NCI-H2081 treated with DMSO at 0.1 percent for 48 hours (cell line): Measurements from ENCODE around the gene CC2D1A.
"Not testable (repeated sequence)": the region's sequence is repeated elsewhere in the genome, so short reads cannot be mapped to it uniquely, and the experiment has no call there.

Experiments
- DNase-seq: peaks from one replicate; lab custom pipeline; 2025; lab: John Stamatoyannopoulos, UW

Gene CC2D1A

DNA sequence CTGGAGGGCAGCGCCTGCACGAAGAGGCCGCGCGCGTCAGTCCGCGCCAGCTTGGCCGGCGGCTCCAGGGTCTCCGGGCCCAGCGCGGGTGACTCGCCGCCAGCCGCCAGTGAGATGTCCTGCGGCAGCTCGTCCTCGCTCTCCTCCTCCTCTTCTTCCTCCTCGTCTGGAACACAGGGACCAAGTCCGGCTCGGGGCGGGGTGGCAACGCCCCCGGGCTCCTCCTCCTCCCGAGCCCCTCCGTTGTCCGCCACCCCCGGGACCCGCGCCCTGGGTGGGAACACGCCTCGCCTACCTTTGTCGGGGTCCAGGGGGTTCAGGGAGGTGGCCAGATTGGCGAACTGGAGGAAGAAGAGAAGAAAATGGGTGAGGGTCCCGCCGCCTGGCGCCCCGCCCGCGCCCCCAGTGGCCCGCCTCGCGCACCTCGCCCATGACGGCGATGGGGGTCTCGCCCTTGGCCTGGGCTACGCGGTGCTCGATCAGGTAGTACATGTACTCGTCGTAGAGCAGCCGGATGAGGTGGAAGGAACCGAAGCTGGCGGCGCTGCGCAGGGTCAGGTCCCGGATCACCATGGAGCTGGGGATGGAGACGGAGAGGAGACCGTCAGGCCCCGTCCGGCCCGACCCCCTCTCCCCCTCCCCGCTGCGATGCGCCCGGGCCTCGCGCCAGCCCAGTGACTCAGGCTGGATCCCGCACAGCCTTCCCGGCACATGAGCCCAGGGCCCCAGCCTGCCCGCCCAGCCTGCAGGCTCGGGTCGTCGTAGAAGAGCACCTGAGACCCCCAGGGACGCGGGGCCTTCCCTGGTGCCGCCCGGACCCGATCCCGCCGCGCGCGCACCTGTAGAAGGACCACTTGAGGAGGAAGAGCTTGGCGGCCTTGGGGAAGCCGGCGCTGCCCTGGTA, 57.0 kb downstream of the CC2D1A start:
- DNase-seq, result no peak

DNA sequence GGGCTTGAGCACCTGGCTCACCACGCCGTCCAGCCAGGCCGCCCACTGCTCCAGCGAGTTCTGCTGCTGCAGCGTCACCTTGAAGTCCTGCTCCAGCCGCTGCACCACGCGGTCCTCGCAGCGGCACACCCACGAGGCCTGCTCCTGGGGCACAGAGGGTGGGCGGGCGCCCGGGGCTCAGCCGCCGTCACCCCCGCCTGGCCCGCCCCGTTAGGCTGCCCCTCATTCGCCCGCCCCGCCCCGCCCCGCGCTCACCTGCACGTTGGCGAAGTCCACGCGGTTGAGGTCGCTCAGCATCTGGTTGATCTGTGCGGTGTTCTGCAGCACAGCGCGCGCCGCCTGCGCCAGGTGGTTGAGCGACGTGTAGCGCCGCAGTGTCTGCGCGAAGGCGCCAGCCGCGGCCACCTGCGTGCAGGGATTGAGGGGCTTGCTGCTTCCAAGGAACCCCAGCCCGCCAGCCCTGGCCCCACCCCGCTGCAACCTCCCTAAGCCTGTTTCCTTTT, 57.7 kb downstream of the CC2D1A start:
- no peak for DNase-seq

- DNase-seq, result no peak
Measured at GRCh38 chr19:13964776-13965175, 58.8 kb downstream of the CC2D1A start.

DNA sequence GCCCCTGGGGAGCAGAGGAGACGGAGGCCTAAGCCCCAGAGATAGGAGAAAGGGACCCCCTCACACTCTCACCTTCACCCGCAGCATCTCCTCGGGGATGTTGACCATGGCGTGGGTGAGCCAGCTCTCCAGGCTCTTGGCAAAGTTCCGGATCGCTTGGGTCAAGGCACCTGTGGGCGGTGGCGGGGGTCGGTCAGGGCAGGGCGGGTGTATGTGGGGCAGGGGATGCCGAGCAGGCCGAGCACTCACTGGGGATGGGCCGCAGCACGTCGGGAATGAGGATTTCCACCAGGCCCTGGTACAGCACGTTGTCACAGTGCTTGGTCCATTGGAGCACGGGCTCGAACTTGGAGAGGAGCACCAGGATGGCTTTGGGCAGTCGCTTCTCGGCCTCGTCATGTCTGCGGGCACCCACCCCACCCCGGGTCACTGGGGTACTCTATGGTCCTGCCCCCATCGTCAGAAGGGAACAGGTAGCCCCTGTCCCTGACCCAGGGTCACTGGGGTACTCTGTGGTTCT, 59.4 kb downstream of the CC2D1A start:
- no peak for DNase-seq

DNA sequence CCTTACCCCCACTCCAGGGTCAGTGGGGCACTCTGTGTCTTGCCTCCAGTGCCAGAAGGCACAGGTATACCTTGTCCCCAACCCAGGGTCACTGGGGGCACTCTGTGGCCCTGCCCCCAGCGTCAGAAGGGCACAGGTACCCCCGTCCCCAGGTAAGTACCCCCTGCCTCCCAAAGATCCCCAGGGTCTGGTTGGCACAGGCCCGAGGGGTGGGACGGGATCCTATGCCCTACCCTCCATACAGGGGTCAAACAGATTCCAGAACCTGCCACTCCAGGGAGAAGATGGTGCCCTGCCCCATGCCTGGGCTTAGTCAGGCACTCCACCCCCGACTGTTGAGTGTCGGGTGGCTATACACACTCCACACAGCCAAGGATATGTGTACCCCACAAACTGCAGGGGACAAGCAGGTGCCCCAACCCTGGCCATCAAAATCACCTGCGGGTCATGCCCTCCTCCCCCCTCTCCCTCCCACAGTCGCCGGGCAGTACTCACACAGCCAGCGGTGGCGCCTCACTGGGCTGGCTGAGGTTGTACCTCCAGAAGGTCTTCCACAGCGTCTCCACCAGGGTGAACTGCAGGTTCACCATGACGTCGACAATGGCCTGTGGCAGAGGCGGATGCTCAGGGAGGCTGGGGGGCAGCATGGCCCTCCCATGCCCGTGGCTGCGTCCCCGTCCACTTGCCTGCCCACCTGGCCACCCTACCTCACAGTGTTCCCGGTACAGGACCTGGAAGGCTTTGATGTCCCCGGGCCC, 60.1 kb downstream of the CC2D1A start:
- no peak for DNase-seq

DNA sequence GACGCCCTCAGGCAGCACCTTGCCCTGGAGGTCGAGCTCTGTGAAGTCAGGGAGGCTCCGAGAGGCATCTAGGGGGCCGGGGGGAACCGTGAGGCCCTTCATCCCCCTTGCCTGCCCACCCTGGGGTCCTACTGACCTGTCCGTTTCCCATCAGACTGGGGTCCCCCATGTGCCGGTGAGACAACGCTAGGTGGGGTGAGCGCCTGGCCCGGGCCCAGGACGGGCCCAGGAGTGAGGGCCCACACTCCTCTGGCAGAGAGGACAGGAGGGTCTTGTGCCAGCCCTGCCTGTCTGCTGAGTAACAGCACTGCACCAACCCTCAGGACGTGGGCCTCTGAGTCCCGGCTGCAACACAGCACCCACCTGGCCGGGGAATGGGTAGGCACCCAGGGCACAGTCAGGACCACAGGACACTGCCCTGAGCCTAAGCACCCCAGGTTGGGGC, 60.7 kb downstream of the CC2D1A start:
- DNase-seq, result no peak

DNA sequence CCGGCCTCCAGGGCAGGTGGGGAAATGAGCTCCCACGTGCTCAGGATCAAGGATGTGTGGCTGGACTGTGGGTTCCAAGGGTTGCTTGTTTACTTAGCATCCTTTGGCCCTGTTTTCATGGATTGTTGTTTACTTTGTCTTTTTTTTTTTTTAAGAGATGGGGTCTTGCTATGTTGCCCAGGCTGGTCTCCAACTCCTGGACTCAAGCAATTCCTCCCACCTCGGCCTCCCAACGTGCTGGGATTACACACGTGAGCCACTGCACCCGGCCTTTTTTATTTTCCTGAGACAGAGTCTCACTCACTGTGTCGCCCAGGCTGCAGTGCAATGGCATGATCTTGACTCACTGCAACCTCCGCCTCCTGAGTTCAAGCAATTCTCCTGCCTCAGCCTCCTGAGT, 61.2 kb downstream of the CC2D1A start:
- not testable (repeated sequence) for DNase-seq

- DNase-seq, result no peak
Measured at GRCh38 chr19:13968383-13968935, 62.5 kb downstream of the CC2D1A start.

DNA sequence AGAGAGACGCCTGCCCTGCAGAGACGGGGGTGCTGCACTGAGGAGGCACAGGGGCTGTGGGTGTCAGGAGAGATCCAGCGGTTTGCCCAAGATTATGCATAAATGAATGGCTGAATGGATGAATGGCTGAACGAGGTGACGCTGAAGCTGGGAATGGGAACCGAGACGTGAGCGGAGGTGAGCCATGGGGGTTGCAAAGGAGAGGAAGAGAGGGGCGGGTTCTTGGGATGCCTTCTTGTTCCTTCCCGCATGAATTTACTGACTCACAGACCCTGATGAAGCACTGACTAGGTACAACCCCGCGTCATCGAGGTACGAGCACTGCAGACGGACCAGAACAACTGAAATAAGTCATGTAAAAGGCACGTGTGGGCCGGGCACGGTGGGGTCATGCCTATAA, 63.0 kb downstream of the CC2D1A start:
- no peak for DNase-seq

DNA sequence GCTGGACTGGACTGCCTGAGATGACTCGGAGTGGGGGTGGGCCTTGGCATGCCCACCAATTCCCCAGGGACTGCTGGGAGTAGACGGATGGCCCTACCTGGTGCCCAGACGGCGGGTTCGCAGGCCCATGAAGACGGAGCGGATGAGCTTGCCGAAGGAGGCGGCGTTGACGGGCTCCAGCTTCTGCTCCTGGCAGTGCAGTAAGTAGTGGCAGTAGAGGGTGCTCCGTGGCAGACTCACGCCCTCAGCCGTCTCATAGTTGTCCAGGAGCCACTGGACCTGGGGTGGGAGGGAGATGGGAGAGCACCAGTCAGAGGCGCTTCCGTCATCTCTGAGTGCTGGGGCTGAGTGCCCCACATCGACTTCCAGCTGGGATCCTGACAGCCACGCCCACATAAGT, 63.9 kb downstream of the CC2D1A start:
- no peak for DNase-seq

DNA sequence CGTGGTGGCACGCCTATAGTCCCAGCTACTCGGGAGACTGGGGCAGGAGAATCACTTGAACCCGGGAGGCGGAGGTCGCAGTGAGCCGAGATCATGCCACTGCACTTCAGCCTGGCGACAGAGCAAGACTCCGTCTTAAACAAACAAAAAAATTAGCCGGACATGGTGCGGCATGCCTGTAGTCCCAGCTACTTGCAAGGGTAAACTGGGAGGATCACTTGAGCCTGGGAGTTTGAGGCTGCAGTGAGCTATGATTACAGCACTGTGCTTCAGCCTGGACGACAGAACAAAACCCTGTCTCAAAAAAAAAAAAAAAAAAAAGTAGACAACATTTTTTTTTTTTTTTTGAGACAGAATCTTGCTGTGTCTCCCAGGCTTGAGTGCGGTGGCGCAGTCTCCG, 65.9 kb downstream of the CC2D1A start:
- not testable (repeated sequence) for DNase-seq

DNA sequence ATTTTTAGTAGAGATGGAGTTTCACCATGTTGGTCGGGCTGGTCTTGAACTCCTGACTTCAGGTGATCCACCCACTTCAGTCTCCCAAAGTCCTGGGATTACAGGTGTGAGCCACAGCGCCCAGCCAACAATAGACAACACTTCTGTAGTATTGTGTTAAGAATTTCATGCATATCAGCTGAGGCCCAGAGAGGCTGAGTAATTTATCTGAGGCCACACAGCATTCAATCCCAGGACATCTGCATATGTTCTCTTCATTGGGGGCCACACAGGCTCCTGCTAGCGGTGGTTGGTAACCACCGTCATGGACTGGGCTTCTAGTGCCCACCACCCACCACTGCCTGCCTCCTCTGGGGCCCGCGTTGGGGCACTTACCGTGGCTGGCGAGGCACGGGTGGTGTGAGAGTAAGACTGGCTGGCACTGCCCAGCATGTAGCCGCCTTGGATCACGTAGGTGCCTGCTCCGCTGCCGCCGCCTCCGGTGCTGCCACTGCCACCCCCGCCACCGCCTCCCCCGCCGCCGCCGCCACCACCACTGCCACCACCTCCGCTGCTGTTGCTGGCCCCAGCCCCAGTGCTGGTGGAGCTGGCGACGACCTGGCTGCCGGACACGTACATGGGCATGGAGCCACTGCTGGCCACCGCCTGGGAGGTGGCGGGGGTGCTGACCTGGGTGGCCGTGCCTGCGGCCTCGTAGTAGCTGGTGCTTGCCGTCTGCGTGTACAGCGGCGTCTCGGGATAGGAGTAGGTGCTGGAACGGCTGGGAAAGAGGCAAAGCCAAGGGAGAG, 66.6 kb downstream of the CC2D1A start:
- no peak for DNase-seq

DNA sequence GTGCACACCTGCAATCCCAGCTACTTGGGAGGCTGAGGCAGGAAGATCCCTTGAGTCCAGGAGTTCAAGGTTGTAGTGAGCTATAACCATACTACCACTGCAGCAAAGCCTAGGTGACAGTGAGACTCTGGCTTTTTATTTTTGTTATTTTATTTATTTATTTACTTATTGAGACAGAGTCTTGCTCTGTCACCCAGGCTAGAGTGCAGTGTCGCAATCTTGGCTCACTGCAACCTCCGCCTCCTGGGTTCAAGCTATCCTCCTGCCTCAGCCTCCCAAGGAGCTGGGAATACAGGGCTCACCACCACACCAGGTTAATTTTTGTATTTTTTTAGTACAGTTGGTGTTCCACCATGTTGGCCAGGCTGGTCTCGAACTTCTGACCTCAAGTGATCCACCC, 67.5 kb downstream of the CC2D1A start:
- DNase-seq, result not testable (repeated sequence)

DNA sequence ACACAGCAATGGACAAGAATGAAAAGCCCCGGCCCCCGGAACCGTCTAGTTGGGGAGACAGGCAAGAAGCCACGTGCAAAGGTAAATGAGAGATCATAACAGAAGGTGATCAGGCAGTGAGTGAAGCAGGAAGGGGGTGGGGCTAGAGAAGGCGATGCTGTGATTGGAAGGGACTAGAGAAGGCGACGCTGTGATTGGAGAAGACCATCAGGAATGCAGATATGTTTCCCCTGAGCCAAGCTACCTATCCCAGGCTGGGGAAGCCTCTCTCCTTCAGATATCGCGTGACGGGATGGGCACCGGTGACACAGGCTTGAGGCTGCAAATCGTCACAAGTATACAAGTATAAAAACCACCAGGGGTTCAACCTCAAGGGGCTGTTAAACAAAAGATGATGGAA, 68.1 kb downstream of the CC2D1A start:
- DNase-seq, result no peak

GRCh38 chr19:13975870-13976269, 69.9 kb downstream of the CC2D1A start:
- DNase-seq, result no peak

- DNase-seq, result no peak
Measured at GRCh38 chr19:13976446-13976845, 70.4 kb downstream of the CC2D1A start.

GRCh38 chr19:13977803-13978202, 71.8 kb downstream of the CC2D1A start:
- no peak for DNase-seq

DNA sequence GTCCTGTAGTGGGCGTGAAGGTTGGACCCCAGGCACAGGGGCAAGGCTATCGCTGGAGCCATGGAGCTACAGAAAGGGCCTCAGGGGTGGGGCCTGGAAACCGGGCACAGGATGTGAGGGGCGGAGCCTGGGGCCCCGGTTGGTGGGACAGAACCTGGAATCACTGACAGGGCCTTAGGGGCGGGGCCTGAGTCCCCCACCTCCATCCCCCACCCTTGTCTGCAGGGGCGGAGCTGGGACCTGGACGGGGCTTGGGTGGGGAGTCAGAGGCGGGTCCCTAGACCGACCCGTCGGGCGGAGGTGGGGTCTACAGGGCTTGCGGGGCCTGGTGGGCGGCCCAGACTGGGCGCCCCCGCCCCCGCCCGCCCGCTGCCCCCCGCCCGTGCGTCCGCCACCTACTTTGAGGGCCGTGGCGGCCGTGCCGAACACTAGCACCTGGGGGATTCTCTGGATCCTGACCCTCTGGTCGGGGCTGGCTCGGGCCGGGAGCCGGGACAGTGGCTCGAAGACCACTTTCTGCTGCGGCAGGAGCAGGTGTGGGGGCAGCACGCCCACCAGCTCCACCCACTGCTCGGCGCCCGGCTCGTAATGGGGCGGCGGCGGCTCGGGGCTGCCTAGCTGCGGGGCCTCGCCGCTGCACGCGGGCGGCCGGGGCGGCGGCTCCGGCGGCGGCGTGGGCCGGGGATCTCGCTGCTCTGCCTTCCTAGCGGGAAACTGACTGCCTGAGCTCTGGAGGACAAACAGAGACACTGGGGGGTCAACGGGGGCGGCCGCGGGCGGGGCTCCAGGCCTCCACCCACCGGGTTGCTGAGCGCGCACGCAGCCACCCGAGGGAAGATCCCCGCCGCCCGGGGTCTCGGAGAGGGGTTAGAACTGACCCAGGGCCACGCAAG, 72.6 kb downstream of the CC2D1A start:
- DNase-seq, result no peak

- no peak for DNase-seq
Measured at GRCh38 chr19:13979244-13979615, 73.2 kb downstream of the CC2D1A start.

DNA sequence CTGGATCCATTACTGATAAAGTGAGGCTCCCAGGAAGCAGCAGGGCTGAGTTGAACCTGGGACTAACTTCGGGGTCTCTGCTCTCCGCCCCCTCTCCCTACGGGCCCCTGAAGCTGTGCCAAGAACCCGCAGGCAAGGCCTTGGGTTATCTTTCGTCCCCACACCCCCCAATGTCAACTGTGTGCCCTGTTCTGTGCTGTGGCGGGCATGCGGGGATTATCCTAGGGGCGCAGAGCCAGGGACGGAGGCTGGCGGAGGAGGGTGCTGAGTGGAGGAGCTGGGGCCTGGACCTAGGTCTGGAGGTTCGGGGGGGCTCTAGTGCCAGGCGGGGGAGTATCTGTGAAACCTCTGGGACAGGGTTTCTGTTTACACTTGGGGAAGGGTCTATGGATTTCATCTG, 73.7 kb downstream of the CC2D1A start:
- no peak for DNase-seq

GRCh38 chr19:13980340-13980739, 74.3 kb downstream of the CC2D1A start:
- DNase-seq, result no peak
